GM19035 (cell line): ENCODE data around the gene NTMT2.
"Not testable (repeated sequence)": the region's sequence is repeated elsewhere in the genome, so short reads cannot be mapped to it uniquely, and the experiment has no call there.

Experiments used
- ATAC-seq: cut with Tn5 transposase; IDR thresholded peaks from one replicate; pipeline ENCODE4 v1.9.1; 2021; ENCODE audit not compliant: unreplicated experiment

Gene NTMT2

GRCh38 chr1:170156594-170156993 lies 10.8 kb downstream of the NTMT2 start:
- no peak for ATAC-seq

GRCh38 chr1:170157820-170158219 lies 12.1 kb downstream of the NTMT2 start:
- ATAC-seq: no peak

- ATAC-seq: no peak
Observed at GRCh38 chr1:170162459-170163246, 16.9 kb downstream of the NTMT2 start.

GRCh38 chr1:170164103-170164763 lies 18.5 kb downstream of the NTMT2 start:
- ATAC-seq: no peak

GRCh38 chr1:170166518-170167180 lies 20.9 kb downstream of the NTMT2 start:
- no peak for ATAC-seq

GRCh38 chr1:170168265-170168664 lies 22.5 kb downstream of the NTMT2 start:
- ATAC-seq: no peak

GRCh38 chr1:170170513-170170912 lies 24.8 kb downstream of the NTMT2 start:
- ATAC-seq: not testable (repeated sequence)

- no peak for ATAC-seq
Observed at GRCh38 chr1:170174395-170174794, 28.6 kb downstream of the NTMT2 start.

GRCh38 chr1:170175041-170175440 lies 29.3 kb downstream of the NTMT2 start:
- ATAC-seq: no peak

- ATAC-seq: no peak
Observed at GRCh38 chr1:170175484-170175883, 29.7 kb downstream of the NTMT2 start.

- no peak for ATAC-seq
Observed at GRCh38 chr1:170176772-170177171, 31.0 kb downstream of the NTMT2 start.

- no peak for ATAC-seq
Observed at GRCh38 chr1:170182442-170182841, 36.7 kb downstream of the NTMT2 start.

GRCh38 chr1:170192546-170192945 lies 46.8 kb downstream of the NTMT2 start:
- ATAC-seq: no peak

GRCh38 chr1:170194451-170194850 lies 48.7 kb downstream of the NTMT2 start:
- no peak for ATAC-seq

- ATAC-seq: no peak
Observed at GRCh38 chr1:170196490-170197236, 50.9 kb downstream of the NTMT2 start.

GRCh38 chr1:170198090-170198489 lies 52.3 kb downstream of the NTMT2 start:
- no peak for ATAC-seq

GRCh38 chr1:170198584-170198983 lies 52.8 kb downstream of the NTMT2 start:
- no peak for ATAC-seq

- ATAC-seq: no peak
Observed at GRCh38 chr1:170200161-170200560, 54.4 kb downstream of the NTMT2 start.

- no peak for ATAC-seq
Observed at GRCh38 chr1:170200621-170201397, 55.0 kb downstream of the NTMT2 start.

- ATAC-seq: no peak
Observed at GRCh38 chr1:170203693-170204092, 57.9 kb downstream of the NTMT2 start.
